GM19193 (cell line): ENCODE results near the gene ZCRB1.

Experiments
- POLR2A ChIP-seq: IDR thresholded peaks from 4 replicates; pipeline ENCODE4 v1.6.1; 2011; ENCODE audit not compliant: insufficient read depth, insufficient read length; ENCODE audit errors: extremely low read depth

ZCRB1 gene

DNA sequence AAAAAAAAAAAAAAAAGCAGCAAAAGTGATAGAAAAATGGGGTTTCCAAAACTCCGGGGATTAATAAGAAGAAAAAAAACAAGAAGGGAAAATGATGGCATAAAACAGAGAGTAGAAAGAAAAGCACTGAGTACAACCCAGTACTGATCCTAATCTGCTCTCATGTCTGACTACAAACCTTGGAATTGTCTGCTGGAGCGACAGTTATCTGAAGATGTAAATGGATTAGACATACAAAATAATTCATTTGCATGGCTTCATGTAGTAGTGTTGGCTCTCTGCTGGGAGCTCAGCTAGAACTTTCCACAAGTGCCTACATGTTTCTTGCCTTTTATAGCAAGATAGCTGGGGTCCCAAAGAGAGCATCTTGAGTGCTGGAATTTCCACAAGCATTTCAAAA, 34.2 kb downstream of the ZCRB1 start:
- TF ChIP-seq POLR2A = no peak

DNA sequence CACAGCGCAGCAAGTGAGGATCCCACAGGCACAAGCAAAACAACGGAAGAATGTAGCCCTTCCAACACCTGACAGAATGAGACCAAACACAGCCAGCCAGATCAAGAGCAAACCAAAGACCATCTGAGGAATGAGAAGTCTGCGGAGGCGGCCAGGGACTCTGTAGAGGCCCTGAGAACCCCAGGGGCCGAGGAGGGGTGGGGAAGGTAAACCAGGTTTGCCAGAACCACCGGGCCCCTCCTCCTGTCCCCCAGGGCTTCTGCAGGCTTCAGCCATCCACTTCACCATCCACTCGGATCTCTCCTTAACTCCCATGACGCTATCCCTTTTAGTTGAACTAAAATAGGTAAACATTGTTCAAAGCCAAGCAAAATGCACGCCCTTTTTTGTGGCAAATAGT, 37.4 kb downstream of the ZCRB1 start:
- no peak for TF ChIP-seq POLR2A

DNA sequence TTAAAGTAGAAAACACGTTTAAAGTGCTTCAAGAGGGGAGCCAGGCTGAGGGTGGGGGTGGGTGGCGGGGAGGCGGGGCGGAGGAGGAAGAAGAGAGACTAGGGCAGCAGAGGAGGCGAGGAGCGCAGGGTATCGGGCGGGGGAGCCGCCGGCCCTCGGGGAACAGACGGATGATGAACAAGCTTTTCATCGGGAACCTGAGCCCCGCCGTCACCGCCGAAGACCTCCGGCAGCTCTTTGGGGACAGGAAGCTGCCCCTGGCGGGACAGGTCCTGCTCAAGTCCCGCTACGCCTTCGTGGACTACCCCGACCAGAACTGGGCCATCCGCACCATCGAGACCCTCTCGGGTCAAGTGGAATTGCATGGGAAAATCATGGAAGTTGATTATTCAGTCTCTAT, 39.2 kb downstream of the ZCRB1 start:
- no peak for TF ChIP-seq POLR2A

DNA sequence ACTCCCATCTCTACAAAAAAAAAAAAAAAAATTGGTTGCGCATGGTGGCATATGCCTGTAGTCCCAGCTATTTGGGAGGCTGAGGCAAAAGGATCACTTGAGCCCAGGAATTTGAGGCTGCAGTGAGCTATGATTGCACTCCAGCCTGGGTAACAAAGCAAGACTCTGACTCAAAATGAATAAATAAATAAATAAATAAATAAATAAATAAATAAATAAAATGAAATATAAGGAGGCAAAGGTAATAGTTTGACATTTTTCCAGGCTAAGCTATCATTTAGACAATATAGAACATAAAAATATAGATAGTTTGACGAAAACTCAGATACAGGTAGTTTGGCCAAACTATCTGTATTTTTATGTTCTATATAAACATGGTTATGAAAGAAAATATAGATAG, 40.5 kb downstream of the ZCRB1 start:
- no peak for TF ChIP-seq POLR2A

DNA sequence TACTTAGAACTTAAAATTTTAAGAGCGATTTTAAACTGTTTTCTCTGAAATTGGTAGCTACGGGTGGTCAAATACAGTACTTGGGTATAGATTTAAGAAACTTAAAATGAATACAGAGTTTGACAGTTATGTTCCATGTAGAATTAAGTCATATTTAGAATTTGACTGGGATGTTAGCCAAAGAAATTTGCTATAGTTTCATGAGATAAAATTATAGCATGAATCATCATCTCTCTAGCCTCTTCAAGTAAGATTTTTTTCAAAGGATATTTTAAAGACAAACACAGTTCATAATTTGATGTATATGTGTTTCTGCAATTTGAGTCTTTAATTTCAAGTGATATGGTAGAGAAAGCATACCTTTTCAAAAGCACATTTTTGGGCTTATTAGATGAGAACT, 41.0 kb downstream of the ZCRB1 start:
- TF ChIP-seq POLR2A = no peak

DNA sequence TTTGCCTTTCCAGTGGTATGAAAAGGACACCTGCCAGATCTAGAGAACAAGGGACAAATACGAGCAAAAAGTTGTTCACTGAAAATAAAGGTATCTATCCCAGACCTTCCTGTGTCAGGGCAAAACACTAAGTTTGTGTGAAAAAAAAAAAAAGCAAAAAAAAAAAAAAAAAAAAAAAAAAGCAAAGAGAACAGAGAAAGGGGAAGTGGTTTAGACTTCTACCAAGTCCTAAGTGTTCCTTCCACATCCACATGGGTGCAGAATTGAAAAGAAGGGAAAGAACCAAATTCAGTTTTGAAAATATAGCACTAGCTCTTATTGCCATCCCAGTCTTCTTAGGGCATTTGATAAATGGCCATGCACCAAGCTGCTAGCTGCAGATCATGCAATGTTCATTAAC, 41.7 kb downstream of the ZCRB1 start:
- TF ChIP-seq POLR2A = no peak

DNA sequence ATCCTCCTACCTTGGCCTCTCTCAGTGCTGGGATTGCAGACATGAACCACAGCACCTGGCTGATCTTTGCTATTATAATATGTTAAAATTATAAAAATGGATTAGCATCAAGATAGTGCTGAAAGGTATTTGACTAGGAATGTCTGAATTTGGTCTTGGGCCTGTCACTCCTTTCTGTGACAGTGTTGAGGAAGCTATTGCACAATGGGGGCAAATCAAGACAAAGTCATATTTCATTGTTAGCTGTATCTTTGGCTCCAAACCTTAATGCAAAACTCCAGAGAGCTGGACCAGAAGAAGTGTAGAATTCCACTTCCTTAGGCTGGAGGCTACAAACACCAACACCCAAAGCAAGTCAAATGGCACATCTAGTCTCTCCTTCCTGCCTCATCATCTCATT, 42.2 kb downstream of the ZCRB1 start:
- TF ChIP-seq POLR2A = no peak

DNA sequence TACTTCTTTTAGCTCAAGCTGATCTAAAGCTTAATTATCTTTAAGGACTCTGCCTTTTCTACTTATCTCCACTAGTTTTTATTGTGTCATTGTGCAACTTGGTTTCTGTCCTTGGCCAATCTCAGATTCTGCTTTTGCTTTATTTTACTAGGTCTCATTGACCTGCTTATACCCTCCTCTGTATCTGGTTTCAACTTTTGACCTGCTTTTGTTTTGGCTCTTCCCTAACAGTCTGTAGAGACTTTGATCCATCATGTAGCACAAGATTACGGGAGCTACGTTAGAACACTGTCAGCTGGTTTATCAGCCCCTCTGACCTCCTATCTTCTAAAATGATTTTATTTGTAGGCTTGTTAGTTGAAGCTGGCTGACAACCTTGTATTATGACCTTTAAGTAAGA, 43.6 kb downstream of the ZCRB1 start:
- TF ChIP-seq POLR2A = no peak

DNA sequence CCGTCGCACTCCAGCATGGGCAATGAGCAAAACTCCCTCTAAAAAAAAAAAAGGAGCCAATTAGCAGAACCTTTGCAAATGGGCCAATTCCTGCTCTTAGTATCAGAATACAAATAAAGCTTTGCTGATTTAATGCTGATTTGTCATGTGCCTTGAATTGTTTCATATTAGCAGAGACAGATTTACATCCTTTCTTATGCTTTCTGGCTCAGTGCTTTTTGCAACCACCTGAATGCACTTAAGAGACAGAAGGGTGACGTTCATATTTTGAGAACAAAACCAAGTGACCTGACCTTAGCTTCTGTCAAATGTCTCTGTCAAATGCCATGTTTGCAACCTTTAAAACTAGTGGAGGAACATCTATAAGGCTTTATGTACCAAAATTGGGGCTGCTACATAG, 44.0 kb downstream of the ZCRB1 start:
- TF ChIP-seq POLR2A = no peak

DNA sequence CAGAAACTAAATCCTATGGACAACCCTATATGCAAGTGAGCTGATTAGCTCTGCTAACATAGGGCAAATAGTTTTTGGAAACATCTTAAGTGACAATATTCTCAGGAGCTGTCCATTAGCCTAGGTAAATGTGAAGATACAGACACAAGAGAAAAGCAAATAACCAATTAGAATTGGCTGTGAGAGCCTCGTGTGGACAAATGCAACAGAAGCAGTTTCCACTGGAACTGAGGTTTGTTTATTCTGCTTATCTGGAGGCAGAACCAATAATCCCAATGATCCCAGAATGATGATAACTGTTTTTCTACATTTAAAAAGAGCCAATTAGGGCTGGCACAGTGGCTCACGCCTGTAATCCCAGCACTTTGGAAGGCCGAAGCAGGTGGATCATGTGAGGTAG, 44.6 kb downstream of the ZCRB1 start:
- TF ChIP-seq POLR2A = no peak

DNA sequence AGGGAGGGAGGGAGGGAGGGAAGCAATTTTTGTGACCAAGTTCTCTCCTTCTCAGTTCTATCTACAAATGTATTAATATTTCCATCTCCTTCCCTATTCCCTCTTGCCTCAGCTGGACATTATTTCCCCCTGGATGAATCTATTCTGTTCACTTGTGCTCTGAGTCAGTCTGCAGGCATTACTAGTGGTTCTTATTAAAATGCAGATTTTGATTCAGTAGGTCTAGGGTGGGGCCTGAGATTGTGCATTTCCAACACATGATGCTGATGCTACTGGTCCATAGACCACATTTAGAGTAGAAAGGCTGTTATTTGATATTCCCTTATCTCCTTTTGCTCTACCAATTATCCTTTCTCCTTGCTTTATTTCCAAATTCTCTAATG, 47.8 kb downstream of the ZCRB1 start:
- TF ChIP-seq POLR2A = no peak

DNA sequence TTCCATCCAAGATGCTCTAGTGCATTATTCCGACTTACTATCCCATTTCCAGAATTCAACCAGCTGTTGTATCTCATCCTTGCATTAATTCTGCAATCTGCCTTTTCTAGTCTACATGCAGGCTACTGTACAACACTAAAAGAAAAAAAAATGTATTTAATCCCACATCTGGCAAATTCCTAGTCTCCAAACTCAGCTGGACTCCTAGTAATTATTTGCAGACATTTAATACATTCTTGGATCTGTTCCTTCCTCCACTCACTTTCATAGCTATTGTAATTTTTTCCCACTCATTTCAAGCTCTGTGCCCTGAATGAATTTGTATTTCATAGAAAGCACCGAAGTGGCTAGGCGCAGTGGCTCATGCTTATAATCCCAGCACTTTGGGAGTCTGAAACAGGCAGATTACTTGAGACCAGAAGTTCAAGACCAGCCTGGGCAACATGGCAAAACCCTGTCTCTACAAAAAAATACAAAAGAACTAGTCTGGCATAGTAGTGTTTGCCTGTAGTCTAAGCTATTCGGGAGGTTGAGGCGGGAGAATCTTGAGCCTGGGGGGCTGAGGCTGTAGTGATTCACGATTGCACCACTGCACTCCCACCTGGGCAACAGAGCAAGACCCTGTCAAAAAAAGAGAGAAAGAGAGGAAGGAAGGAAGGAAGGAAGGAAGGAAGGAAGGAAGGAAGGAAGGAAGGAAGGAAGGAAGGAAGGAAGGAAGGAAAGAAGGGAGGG, 48.3 kb downstream of the ZCRB1 start:
- no peak for TF ChIP-seq POLR2A

DNA sequence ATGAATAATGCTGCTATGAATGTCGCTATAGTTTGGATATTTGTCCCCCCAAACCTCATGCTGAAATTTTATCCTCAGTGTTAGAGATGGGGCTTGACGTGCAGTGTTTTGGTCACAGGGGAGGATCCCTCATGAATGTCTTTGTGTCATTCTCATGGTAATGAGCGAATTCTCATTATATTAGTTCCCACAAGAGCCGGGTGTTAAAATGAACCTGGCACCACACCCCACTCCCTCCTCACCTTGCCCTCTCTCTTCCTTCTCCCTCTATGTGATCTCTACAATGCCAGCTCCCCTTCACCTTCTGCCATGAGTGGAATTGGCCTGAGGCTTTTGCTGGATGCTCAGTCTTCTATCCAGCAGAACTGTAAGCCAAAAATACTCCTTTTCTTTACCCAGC, 50.4 kb downstream of the ZCRB1 start:
- no peak for TF ChIP-seq POLR2A

DNA sequence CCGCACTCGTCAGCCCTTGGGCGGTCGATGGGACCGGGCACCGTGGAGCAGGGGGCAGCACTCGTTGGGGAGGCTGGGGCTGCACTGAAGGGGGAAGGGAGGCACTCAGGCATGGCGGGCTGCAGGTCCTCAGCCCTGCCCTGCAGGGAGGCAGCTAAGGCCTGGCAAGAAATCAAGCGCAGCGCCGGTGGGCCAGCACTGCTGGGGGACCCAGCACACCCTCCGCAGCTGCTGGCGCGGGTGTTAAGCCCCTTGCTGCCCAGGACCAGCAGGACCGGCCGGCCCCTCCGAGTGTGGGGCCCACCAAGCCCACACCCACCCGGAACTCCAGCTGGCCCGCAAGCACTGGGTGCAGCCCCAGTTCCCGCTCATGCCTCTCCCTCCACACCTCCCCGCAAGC, 52.2 kb downstream of the ZCRB1 start:
- no peak for TF ChIP-seq POLR2A

DNA sequence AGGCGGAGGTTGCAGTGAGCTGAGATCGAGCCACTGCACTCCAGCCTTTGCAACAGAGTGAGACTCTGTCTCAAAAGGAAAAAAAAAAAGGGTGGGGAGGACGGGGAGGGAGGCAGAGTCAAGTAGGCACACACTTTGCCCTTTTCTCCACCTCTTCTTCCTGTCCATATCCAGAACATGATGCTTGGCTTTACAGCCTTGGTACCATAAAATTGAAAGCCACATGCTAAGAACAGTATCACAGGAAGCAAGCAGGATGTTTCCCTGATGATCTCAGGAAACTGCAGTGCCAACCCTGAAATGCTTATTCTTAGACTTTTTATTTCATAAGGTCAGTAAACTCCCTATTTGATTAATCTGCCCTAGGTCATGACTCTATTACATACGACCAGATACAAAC, 55.3 kb downstream of the ZCRB1 start:
- no peak for TF ChIP-seq POLR2A

DNA sequence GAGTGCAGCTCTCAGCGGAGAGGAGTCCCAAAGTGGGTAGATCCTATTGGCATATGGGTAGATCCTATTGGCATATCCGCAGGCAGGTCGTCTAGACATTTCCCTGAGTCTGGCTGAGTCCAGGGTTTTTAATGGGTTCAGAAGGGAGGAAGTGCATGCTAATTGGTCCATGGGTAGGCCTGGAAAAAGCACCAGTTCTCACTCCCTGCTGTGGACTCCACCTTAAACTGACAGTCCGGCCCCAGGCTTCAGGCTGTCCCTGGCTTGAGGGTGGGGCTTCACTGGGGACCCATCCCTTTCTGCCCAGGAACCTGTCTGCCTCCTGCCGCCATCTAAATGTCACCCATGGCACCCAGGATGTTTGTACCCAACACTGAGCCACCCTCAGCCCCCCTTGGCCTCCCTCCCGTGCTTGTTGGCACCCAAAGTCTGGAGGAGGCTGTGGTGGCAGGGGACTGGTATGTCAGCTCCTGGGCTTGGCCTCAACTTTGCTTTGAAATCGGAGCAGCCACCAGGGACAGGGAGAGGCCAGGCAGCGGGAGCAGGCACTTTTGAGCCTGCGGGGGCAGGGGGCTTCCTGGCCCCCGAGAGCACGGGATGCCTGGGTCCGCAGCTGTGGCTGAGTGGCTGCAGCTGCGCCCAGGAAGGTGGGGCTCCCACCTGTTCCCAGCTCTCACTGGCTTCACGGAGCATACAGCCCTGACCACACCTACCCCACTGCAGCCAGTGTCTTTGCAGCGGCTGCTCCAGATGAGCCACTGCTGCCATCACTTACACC, 58.3 kb downstream of the ZCRB1 start:
- TF ChIP-seq POLR2A = no peak
